ENCODE measurements around the gene CEP70. TPM values are rescaled to one million over a fixed set of nuclear protein-coding genes. Genes with fewer than 3 reads are reported as not detected.
"Not testable (repeated sequence)": the region's sequence is repeated elsewhere in the genome, so short reads cannot be mapped to it uniquely, and the experiment has no call there.

The CEP70 gene
- total and polyA plus RNA-seq, 9 donors: 16.7 to 35.0 (median 19.7) TPM

DNA sequence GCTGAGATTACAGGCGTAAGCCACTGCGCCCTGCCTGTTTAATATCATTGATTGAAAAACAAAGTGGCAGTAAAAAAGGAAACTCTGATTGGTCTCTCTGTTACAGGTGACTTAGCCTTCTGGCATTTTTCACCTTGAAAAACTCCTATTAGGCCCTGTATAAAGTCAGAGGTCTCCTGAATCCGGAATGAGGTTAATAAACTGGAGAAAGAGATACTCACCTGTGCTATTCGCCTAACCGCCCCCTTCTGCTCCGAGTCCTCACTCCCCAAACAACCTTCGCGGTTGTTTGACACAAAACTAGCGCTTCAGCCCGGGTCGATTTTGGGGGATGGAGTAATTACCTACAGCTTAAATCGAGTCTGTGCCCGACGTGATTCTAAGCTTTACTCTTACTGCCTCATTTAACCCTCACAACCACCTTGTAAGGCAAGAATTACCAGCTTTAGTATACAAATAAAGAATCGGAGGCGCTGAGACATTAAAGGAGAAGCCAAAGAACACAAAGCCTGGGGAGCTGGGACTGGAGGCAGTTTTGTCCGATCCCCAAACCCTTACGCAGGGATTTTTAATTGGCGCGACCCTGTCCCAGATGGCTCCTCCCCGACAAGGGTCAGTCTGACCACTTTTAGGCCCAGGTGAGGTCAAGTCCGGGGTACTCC, 441 bp downstream of the CEP70 start:
- no peak for DNase-seq
- Histone ChIP-seq H3K36me3 (ENCODE audit: control insufficient read depth, insufficient read depth, low read length) (no peaks in the 10 kb centered on the region), H3K4me3 (ENCODE audit: low read length) (peak overlapping the region; percentile 80), H3K9me3 (replicated peaks; ENCODE audit: control insufficient read depth, low read depth, low read length) (no peaks in the 10 kb centered on the region), H3K27ac (ENCODE audit: low read length) (peak overlapping the region; percentile 96), H3K4me1 (ENCODE audit: control insufficient read depth, insufficient read depth, low read length) (peaks cover 6% of the 10 kb centered on the region), H3K27me3 (ENCODE audit: control insufficient read depth, insufficient read depth, low read length) (no peaks in the 10 kb centered on the region)
- 6% methylated on average over 14 of the region's 22 CpGs for WGBS (ENCODE audit: insufficient coverage)

GRCh38 chr3:138591392-138591791, 2.7 kb downstream of the CEP70 start:
- WGBS (ENCODE audit: insufficient coverage): no CpG with 5 or more reads among the region's 1 CpG
- Histone ChIP-seq H3K27ac (ENCODE audit: low read length) (no peak overlapping the region), H3K4me1 (ENCODE audit: control insufficient read depth, insufficient read depth, low read length) (peaks cover 6% of the 10 kb centered on the region), H3K27me3 (ENCODE audit: control insufficient read depth, insufficient read depth, low read length) (no peaks in the 10 kb centered on the region), H3K36me3 (ENCODE audit: control insufficient read depth, insufficient read depth, low read length) (no peaks in the 10 kb centered on the region), H3K9me3 (replicated peaks; ENCODE audit: control insufficient read depth, low read depth, low read length) (no peaks in the 10 kb centered on the region), H3K4me3 (ENCODE audit: low read length) (no peak overlapping the region)
- DNase-seq: no peak

- no CpG with 5 or more reads among the region's 5 CpGs for WGBS (ENCODE audit: insufficient coverage)
- Histone ChIP-seq H3K27me3 (ENCODE audit: control insufficient read depth, insufficient read depth, low read length) (no peaks in the 10 kb centered on the region), H3K36me3 (ENCODE audit: control insufficient read depth, insufficient read depth, low read length) (no peaks in the 10 kb centered on the region), H3K27ac (ENCODE audit: low read length) (no peak overlapping the region), H3K4me1 (ENCODE audit: control insufficient read depth, insufficient read depth, low read length) (peaks cover 2% of the 10 kb centered on the region), H3K9me3 (replicated peaks; ENCODE audit: control insufficient read depth, low read depth, low read length) (peaks cover 2% of the 10 kb centered on the region), H3K4me3 (ENCODE audit: low read length) (no peak overlapping the region)
- DNase-seq: no peak
These were observed 5.6 kb downstream of the CEP70 start for GRCh38 chr3:138588445-138588844.

DNA sequence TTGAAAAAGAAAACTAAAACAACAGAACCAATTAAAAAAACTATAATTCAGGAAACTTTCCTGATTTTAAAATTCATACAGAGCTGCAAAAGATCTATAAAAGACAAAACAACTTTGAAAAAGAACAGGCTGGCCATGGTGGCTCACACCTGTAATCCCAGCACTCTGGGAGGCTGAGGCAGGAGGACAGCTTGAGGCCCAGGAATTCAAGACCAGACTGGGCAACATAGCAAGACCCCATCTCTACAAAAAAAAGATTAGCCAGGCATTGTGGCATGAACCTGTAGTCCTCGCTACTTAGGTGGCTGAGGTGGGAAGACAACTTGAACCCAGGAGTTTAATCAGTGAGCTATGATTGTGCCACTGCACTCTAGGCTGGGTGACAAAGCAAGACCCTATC, 6.7 kb downstream of the CEP70 start:
- Histone ChIP-seq H3K36me3 (ENCODE audit: control insufficient read depth, insufficient read depth, low read length) (no peaks in the 10 kb centered on the region), H3K27me3 (ENCODE audit: control insufficient read depth, insufficient read depth, low read length) (no peaks in the 10 kb centered on the region), H3K9me3 (replicated peaks; ENCODE audit: control insufficient read depth, low read depth, low read length) (peaks cover 2% of the 10 kb centered on the region), H3K4me1 (ENCODE audit: control insufficient read depth, insufficient read depth, low read length) (no peaks in the 10 kb centered on the region), H3K27ac (ENCODE audit: low read length) (no peak overlapping the region), H3K4me3 (ENCODE audit: low read length) (no peak overlapping the region)
- no CpG with 5 or more reads among the region's 1 CpG for WGBS (ENCODE audit: insufficient coverage)
- no peak for DNase-seq

DNA sequence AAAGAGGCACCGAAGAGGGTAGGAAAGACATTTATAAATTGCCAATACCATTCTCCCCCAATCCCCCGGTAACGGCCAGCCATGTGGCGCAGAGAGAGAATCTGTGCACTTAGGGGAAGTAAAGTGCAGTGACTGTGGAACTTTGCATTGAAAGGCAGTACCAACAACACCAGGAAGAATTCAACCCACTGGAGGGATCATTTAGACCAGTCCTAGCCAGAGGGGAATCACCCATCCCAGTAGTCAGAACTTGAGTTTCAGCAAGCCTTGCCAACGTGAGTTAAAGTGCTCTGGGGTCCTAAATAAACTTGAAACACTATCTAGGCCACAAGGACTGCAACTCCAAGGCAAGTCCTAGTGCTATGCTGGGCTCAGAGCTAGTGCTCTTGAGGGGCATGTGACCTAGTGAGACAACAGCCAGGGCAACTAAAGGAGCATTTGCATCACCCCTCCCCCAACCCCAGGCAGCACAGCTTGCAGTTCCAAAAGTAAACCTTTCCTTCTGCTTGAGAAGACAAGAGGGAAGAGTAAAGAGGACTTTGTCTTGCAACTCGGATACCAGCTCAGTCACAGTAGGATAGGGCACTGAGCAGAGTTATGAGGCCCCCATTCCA, 15.0 kb downstream of the CEP70 start:
- Histone ChIP-seq H3K27ac (ENCODE audit: low read length) (no peak overlapping the region), H3K9me3 (replicated peaks; ENCODE audit: control insufficient read depth, low read depth, low read length) (peaks cover 1% of the 10 kb centered on the region), H3K4me1 (ENCODE audit: control insufficient read depth, insufficient read depth, low read length) (no peaks in the 10 kb centered on the region), H3K4me3 (ENCODE audit: low read length) (no peak overlapping the region), H3K27me3 (ENCODE audit: control insufficient read depth, insufficient read depth, low read length) (no peaks in the 10 kb centered on the region), H3K36me3 (ENCODE audit: control insufficient read depth, insufficient read depth, low read length) (no peaks in the 10 kb centered on the region)
- WGBS (ENCODE audit: insufficient coverage): no CpG with 5 or more reads among the region's 6 CpGs
- no peak for DNase-seq

DNA sequence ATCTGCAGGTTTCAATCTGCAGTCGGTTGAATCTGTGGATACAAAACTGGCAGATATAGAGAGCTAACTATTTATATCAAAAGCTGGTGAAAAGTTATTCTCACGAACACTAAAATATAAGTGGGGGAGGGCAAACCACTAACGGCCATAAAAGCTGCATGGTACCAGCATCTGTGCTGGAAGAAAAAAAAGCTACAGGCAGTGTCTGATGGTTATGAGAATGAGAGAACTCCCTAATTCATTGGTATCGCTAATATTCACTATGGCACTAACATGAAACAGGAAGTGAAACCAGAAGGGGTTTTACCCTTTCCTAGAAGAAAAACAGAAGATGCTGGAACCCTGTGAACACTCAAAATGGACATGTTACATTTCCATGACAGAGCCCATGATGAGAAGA, 15.9 kb downstream of the CEP70 start:
- 40% methylated on average over 1 of the region's 4 CpGs for WGBS (ENCODE audit: insufficient coverage)
- no peak overlapping the region for H3K27ac ChIP-seq (ENCODE audit: low read length)
- H3K9me3 ChIP-seq (replicated peaks; ENCODE audit: control insufficient read depth, low read depth, low read length): peaks cover 6% of the 10 kb centered on the region
- no peaks in the 10 kb centered on the region for H3K4me1 ChIP-seq (ENCODE audit: control insufficient read depth, insufficient read depth, low read length)
- H3K36me3 ChIP-seq (ENCODE audit: control insufficient read depth, insufficient read depth, low read length): no peaks in the 10 kb centered on the region
- no peaks in the 10 kb centered on the region for H3K27me3 ChIP-seq (ENCODE audit: control insufficient read depth, insufficient read depth, low read length)
- DNase-seq: peak; percentile 16
- H3K4me3 ChIP-seq (ENCODE audit: low read length): no peak overlapping the region

- WGBS (ENCODE audit: insufficient coverage): no CpG with 5 or more reads among the region's 1 CpG
- H3K4me3 ChIP-seq (ENCODE audit: low read length): no peak overlapping the region
- no peak overlapping the region for H3K27ac ChIP-seq (ENCODE audit: low read length)
- H3K27me3 ChIP-seq (ENCODE audit: control insufficient read depth, insufficient read depth, low read length): no peaks in the 10 kb centered on the region
- no peak for DNase-seq
- no peaks in the 10 kb centered on the region for H3K36me3 ChIP-seq (ENCODE audit: control insufficient read depth, insufficient read depth, low read length)
- no peaks in the 10 kb centered on the region for H3K4me1 ChIP-seq (ENCODE audit: control insufficient read depth, insufficient read depth, low read length)
- H3K9me3 ChIP-seq (replicated peaks; ENCODE audit: control insufficient read depth, low read depth, low read length): peaks cover 10% of the 10 kb centered on the region
These were observed 20.9 kb downstream of the CEP70 start for GRCh38 chr3:138573138-138573537.

- 91% methylated on average over 4 of the region's 8 CpGs for WGBS (ENCODE audit: insufficient coverage)
These were observed 24.4 kb downstream of the CEP70 start for GRCh38 chr3:138569624-138570023.

DNA sequence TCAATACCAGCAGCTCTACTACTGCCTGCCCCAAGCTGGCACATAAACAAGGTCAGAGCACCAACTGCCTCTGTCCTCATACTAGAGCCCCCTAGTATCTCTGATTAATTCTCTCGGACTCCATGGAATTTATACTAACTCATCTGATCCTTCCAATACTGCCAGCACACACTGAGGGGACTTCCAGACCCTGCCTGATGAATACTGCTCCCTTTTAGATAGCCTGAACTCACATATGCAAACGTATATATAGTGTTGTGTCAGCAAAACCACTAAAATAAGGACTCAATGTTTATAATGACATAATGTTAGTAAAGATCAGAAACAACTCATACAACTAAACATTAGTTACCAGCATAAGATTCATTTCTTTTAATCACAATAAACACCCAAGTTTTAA, 25.0 kb downstream of the CEP70 start:
- Histone ChIP-seq H3K27me3 (ENCODE audit: control insufficient read depth, insufficient read depth, low read length) (no peaks in the 10 kb centered on the region), H3K4me1 (ENCODE audit: control insufficient read depth, insufficient read depth, low read length) (no peaks in the 10 kb centered on the region), H3K27ac (ENCODE audit: low read length) (no peak overlapping the region), H3K4me3 (ENCODE audit: low read length) (no peak overlapping the region), H3K36me3 (ENCODE audit: control insufficient read depth, insufficient read depth, low read length) (no peaks in the 10 kb centered on the region), H3K9me3 (replicated peaks; ENCODE audit: control insufficient read depth, low read depth, low read length) (peaks cover 11% of the 10 kb centered on the region)
- no CpG with 5 or more reads among the region's 2 CpGs for WGBS (ENCODE audit: insufficient coverage)
- DNase-seq: no peak

More at GRCh38 chr3:138569624-138570023, 24.4 kb downstream of the CEP70 start:
- DNase-seq; H3K27me3 ChIP-seq (ENCODE audit: control insufficient read depth, insufficient read depth, low read length); H3K4me1 ChIP-seq (ENCODE audit: control insufficient read depth, insufficient read depth, low read length); H3K4me3 ChIP-seq (ENCODE audit: low read length); H3K36me3 ChIP-seq (ENCODE audit: control insufficient read depth, insufficient read depth, low read length); H3K27ac ChIP-seq (ENCODE audit: low read length): not testable (repeated sequence)
- H3K9me3 ChIP-seq (replicated peaks; ENCODE audit: control insufficient read depth, low read depth, low read length): peaks cover 12% of the 10 kb centered on the region

DNA sequence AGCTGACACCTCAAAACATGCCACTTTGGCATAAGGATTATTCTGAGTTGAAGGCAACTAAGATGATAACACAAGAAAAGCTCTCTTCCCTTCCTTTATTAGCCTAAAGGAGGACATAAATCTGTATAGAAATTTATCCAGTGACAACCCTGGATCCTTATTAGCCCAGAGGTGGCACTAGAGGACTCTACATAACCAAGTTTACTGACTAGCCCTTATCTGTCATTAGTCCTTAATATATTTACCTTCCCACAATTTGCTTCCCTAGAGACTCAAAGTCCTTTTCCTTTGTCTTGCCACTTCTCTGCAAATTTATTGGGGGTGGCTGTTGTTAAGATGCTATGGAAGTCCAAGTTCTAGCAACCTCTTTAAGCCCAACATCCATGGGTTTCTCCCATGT, 26.7 kb downstream of the CEP70 start:
- no peaks in the 10 kb centered on the region for H3K36me3 ChIP-seq (ENCODE audit: control insufficient read depth, insufficient read depth, low read length)
- H3K4me1 ChIP-seq (ENCODE audit: control insufficient read depth, insufficient read depth, low read length): no peaks in the 10 kb centered on the region
- no peaks in the 10 kb centered on the region for H3K27me3 ChIP-seq (ENCODE audit: control insufficient read depth, insufficient read depth, low read length)
- no peak for DNase-seq
- H3K9me3 ChIP-seq (replicated peaks; ENCODE audit: control insufficient read depth, low read depth, low read length): peaks cover 3% of the 10 kb centered on the region
- no peak overlapping the region for H3K27ac ChIP-seq (ENCODE audit: low read length)
- no peak overlapping the region for H3K4me3 ChIP-seq (ENCODE audit: low read length)
